ENCODE measurements around the gene PYGB.

PYGB gene

GRCh38 chr20:25287631-25288290, 39.9 kb downstream of the PYGB start:
- TF ChIP-seq CTCF (conservative IDR thresholded peaks at IDR 0.05; ENCODE audit: control insufficient read depth, insufficient read depth, low read depth, low read length) = no peak
- no peak overlapping the region for H3K4me3 ChIP-seq (ENCODE audit: control insufficient read depth, low read depth, low read length)
- no peak for DNase-seq (ENCODE audit: low read depth)

- DNase-seq (ENCODE audit: low read depth) = no peak
- no peak overlapping the region for H3K4me3 ChIP-seq (ENCODE audit: control insufficient read depth, low read depth, low read length)
- no peak for TF ChIP-seq CTCF (conservative IDR thresholded peaks at IDR 0.05; ENCODE audit: control insufficient read depth, insufficient read depth, low read depth, low read length)
Measured at GRCh38 chr20:25288291-25289181, 40.7 kb downstream of the PYGB start.

GRCh38 chr20:25289886-25290597, 42.2 kb downstream of the PYGB start:
- no peak overlapping the region for H3K4me3 ChIP-seq (ENCODE audit: control insufficient read depth, low read depth, low read length)
- DNase-seq (ENCODE audit: low read depth) = no peak
- TF ChIP-seq CTCF (conservative IDR thresholded peaks at IDR 0.05; ENCODE audit: control insufficient read depth, insufficient read depth, low read depth, low read length) = no peak

- no peak for TF ChIP-seq CTCF (conservative IDR thresholded peaks at IDR 0.05; ENCODE audit: control insufficient read depth, insufficient read depth, low read depth, low read length)
- DNase-seq (ENCODE audit: low read depth) = no peak
- H3K4me3 ChIP-seq (ENCODE audit: control insufficient read depth, low read depth, low read length) = no peak overlapping the region
Measured at GRCh38 chr20:25290646-25291431, 43.0 kb downstream of the PYGB start.

- no peak for DNase-seq (ENCODE audit: low read depth)
Measured at GRCh38 chr20:25291432-25292133, 43.7 kb downstream of the PYGB start.

More at GRCh38 chr20:25291432-25292133, 43.7 kb downstream of the PYGB start:
- no peak for TF ChIP-seq CTCF (conservative IDR thresholded peaks at IDR 0.05; ENCODE audit: control insufficient read depth, insufficient read depth, low read depth, low read length)
- no peak overlapping the region for H3K4me3 ChIP-seq (ENCODE audit: control insufficient read depth, low read depth, low read length)

Data from fibroblast of mammary gland (primary cell).